ENCODE results near the gene CLDN6.

DNA sequence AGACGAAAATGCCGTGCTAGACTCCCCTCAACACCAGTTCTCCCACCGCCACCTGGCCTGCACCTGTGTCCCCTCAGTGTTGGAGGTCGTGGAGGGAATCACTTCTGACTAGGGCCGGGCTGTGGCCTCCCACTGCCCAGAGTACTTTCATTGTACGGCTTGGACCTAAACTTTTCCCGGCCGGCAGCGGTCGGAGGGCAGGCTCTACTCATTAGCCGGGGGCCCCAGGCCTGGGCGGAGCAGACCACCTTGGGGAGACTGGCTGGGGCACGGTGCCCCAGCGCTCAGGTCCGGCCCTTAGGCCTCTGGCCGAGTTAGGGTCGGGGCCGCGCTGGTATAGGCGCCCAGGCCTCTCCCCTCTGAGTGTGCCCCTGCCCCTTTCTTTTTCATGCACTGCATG lies 639 bp downstream of the CLDN6 start:
- TF ChIP-seq, protein P1, sequence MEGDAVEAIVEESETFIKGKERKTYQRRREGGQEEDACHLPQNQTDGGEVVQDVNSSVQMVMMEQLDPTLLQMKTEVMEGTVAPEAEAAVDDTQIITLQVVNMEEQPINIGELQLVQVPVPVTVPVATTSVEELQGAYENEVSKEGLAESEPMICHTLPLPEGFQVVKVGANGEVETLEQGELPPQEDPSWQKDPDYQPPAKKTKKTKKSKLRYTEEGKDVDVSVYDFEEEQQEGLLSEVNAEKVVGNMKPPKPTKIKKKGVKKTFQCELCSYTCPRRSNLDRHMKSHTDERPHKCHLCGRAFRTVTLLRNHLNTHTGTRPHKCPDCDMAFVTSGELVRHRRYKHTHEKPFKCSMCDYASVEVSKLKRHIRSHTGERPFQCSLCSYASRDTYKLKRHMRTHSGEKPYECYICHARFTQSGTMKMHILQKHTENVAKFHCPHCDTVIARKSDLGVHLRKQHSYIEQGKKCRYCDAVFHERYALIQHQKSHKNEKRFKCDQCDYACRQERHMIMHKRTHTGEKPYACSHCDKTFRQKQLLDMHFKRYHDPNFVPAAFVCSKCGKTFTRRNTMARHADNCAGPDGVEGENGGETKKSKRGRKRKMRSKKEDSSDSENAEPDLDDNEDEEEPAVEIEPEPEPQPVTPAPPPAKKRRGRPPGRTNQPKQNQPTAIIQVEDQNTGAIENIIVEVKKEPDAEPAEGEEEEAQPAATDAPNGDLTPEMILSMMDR (IDR thresholded peaks at IDR 0.05) = no peak
- TF ChIP-seq POLR2A (IDR thresholded peaks at IDR 0.05) = no peak

All from vagina (tissue), 2 donors.